Measurements from ENCODE around the gene CCDC70.
A peak's percentile ranks its signal among the peaks of the same experiment; 100 is the strongest.
"Not testable (repeated sequence)": the region's sequence is repeated elsewhere in the genome, so short reads cannot be mapped to it uniquely, and the experiment has no call there.

Gene CCDC70

GRCh38 chr13:51894239-51894638, 32.5 kb downstream of the CCDC70 start:
- no peak for TF ChIP-seq CTCF (IDR thresholded peaks at IDR 0.05)
- no peak for TF ChIP-seq ZFX (IDR thresholded peaks at IDR 0.05; ENCODE audit: borderline replicate concordance)
- no peak overlapping the region for H3K27ac ChIP-seq

DNA sequence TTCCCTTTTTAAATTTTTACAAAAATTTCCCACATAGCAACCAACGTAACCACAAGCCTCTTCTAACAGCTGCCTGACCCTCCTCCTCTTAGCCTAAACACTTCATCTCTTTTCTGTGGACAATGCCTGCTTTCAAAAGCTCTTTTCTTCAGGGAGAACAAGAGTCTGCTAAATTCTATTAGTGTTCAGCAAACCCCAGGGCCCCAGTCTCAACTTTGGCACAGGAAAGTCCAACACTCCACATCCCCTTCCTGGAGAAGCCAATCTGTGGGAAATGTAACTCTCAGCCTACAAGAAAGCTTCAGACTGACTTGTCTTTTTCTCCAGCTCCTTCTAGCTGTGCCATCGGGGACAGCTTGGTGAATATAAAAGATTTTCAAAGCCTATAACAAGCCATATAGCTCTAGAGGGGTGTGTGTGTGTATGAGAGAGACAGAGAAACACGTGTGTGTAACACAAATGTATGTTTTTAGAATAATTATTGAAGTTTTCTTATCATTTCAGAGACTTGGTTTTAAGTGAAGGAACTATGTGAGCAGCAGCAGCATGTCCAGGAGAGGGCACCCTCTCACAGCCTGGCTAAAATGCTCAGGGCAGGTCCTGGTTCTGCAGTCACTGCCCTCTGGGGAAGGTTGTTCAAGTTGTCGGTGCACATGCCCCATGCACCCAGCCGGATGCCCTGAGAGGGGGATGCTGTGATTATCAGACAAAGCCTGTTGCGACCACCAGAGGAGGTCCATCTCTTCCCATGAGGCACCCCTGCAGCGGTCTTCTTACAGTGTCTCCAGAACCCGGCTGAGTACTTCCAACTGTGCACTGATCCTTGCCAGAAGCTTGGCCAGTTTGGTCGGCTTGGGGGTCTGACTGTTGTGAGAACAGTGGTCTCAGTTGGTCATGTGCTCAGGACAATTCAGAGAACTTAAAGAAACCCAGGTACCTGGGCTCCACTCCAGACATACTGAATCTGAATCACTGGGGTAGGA, 34.4 kb downstream of the CCDC70 start:
- H3K27ac ChIP-seq, result no peak overlapping the region
- no peak for TF ChIP-seq ZFX (IDR thresholded peaks at IDR 0.05; ENCODE audit: borderline replicate concordance)
- TF ChIP-seq CTCF (IDR thresholded peaks at IDR 0.05), result peak; percentile 95

- H3K27ac ChIP-seq, result no peak overlapping the region
- no peak for TF ChIP-seq ZFX (IDR thresholded peaks at IDR 0.05; ENCODE audit: borderline replicate concordance)
- TF ChIP-seq CTCF (IDR thresholded peaks at IDR 0.05), result no peak
These were observed 38.7 kb downstream of the CCDC70 start for GRCh38 chr13:51900471-51900870.

GRCh38 chr13:51902776-51903175, 41.0 kb downstream of the CCDC70 start:
- H3K27ac ChIP-seq, result no peak overlapping the region

DNA sequence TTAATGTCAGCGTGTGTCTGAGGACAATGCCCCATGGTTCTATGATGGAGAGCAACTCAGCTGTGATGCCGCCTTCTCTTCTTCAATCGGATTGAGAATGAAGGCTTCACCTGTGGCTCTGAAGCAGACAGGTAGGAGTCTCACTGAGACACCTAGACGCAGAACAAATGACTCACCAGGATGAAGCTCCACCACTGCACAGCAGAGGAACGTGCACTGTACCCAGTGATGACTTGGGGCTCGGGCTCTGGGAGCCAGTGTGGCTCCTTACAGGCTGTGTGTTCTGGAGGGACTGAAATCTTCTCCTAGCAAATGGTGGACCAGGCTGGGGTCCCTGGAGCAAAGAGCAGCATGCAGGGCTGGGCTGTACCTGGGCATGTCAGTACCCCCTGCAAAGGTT, 44.0 kb downstream of the CCDC70 start:
- no peak for TF ChIP-seq ZFX (IDR thresholded peaks at IDR 0.05; ENCODE audit: borderline replicate concordance)
- no peak overlapping the region for H3K27ac ChIP-seq

More at GRCh38 chr13:51902776-51903175, 41.0 kb downstream of the CCDC70 start:
- TF ChIP-seq ZFX (IDR thresholded peaks at IDR 0.05; ENCODE audit: borderline replicate concordance) (no peak), CTCF (IDR thresholded peaks at IDR 0.05) (no peak)

GRCh38 chr13:51906581-51906980, 44.8 kb downstream of the CCDC70 start:
- TF ChIP-seq CTCF (IDR thresholded peaks at IDR 0.05) (no peak), ZFX (IDR thresholded peaks at IDR 0.05; ENCODE audit: borderline replicate concordance) (no peak)

GRCh38 chr13:51907040-51907732, 45.4 kb downstream of the CCDC70 start:
- H3K27ac ChIP-seq, result no peak overlapping the region
- no peak for TF ChIP-seq CTCF (IDR thresholded peaks at IDR 0.05)
- no peak for TF ChIP-seq ZFX (IDR thresholded peaks at IDR 0.05; ENCODE audit: borderline replicate concordance)

More at GRCh38 chr13:51906581-51906980, 44.8 kb downstream of the CCDC70 start:
- H3K27ac ChIP-seq, result no peak overlapping the region

GRCh38 chr13:51909265-51909664, 47.5 kb downstream of the CCDC70 start:
- not testable (repeated sequence) for H3K27ac ChIP-seq
